SK-N-MC (cell line): ENCODE measurements around the gene PLPPR3.

ENCODE experiments used
- EZH2 ChIP-seq: fragments of 200-600 bp; sonication (generic); IDR thresholded peaks from one replicate; pipeline ENCODE4 v1.6.1; 2017; ENCODE audit warnings: antibody characterized with exemption
- FOXP2 ChIP-seq: optimal IDR thresholded peaks from 2 replicates; pipeline ENCODE3; 2011; ENCODE audit warnings: mild to moderate bottlenecking, moderate library complexity; ENCODE audit not compliant: insufficient read depth; ENCODE audit errors: extremely low read length, control extremely low read depth
- POLR2AphosphoS5 ChIP-seq: IDR thresholded peaks from 2 replicates; pipeline ENCODE4 v1.6.1; 2012; ENCODE audit warnings: mild to moderate bottlenecking, low read depth, low read length, borderline replicate concordance

DNA sequence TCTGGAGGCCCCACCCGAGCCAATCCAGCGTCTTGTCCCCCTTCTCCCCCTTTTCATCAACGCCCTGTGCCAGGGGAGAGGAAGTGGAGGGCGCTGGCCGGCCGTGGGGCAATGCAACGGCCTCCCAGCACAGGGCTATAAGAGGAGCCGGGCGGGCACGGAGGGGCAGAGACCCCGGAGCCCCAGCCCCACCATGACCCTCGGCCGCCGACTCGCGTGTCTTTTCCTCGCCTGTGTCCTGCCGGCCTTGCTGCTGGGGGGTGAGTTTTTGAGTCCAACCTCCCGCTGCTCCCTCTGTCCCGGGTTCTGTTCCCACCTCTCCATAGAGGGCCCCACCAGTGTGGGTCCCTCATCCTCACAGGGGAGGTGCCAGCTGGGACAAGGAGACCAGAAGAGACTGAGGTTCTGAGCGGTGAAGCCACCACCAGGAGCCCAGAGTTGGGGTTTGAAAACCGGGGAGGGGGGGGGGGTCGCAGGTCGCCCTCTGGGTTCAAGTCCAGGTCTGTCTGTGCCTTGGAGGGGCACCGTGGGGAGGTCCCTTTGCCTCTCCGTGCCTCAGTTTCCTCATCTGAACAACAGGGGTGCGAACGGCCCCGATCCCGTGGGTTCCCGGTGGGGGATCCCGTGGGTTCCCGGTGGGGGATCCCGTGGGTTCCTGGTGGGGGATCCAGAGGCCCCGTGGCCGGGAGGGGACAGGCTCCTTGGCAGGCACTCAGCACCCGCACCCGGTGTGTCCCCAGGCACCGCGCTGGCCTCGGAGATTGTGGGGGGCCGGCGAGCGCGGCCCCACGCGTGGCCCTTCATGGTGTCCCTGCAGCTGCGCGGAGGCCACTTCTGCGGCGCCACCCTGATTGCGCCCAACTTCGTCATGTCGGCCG is 30.6 kb upstream of the PLPPR3 start, which contains the start of gene ELANE:
- TF ChIP-seq POLR2AphosphoS5 (no peak), EZH2 (no peak), FOXP2 (no peak)
